ENCODE data around the gene TRPM2.
"Not testable (repeated sequence)": the region's sequence is repeated elsewhere in the genome, so short reads cannot be mapped to it uniquely, and the experiment has no call there.

TRPM2 gene

DNA sequence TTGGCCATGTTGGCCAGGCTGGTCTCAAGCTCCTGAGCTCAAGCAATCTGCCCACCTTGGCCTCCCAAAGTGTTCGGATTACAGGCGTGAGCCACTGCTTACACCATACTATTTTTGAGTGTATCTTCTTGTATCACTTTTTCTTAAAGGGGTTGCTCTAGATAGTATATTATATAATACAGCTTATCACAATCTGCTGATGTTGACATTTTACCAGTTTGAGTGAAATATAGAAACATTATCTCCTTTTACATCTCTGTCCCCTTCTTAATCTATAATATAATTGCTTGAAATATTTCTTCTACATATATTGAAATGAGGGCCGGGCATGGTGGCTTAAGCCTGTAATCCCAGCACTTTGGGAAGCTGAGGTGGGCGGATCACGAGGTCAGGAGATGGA, 8.5 kb downstream of the TRPM2 start:
- H3K36me3 ChIP-seq (ENCODE audit: insufficient read depth, low read length); H3K9ac ChIP-seq (ENCODE audit: low read depth, low read length); H3K9me3 ChIP-seq (ENCODE audit: insufficient read depth, low read depth, low read length); H3K27ac ChIP-seq (ENCODE audit: low read depth, low read length); H3K4me1 ChIP-seq (ENCODE audit: insufficient read depth, low read length); H3K4me3 ChIP-seq (ENCODE audit: low read length); H3K27me3 ChIP-seq (ENCODE audit: insufficient read depth, low read length): not testable (repeated sequence)
- WGBS: 100% methylated on average over 3 of the region's 5 CpGs

- Histone ChIP-seq H3K36me3 (ENCODE audit: insufficient read depth, low read length) (no peaks in the 10 kb centered on the region), H3K4me3 (ENCODE audit: low read length) (no peak overlapping the region), H3K4me1 (ENCODE audit: insufficient read depth, low read length) (no peaks in the 10 kb centered on the region), H3K9me3 (ENCODE audit: insufficient read depth, low read depth, low read length) (no peaks in the 10 kb centered on the region), H3K27ac (ENCODE audit: low read depth, low read length) (no peak overlapping the region), H3K27me3 (ENCODE audit: insufficient read depth, low read length) (no peaks in the 10 kb centered on the region; the same call in 1 of the 2 replicates), H3K9ac (ENCODE audit: low read depth, low read length) (no peak overlapping the region)
- WGBS: 96% methylated on average over 1 of the region's 1 CpG
These were observed 9.9 kb downstream of the TRPM2 start for GRCh38 chr21:44363278-44363677.

DNA sequence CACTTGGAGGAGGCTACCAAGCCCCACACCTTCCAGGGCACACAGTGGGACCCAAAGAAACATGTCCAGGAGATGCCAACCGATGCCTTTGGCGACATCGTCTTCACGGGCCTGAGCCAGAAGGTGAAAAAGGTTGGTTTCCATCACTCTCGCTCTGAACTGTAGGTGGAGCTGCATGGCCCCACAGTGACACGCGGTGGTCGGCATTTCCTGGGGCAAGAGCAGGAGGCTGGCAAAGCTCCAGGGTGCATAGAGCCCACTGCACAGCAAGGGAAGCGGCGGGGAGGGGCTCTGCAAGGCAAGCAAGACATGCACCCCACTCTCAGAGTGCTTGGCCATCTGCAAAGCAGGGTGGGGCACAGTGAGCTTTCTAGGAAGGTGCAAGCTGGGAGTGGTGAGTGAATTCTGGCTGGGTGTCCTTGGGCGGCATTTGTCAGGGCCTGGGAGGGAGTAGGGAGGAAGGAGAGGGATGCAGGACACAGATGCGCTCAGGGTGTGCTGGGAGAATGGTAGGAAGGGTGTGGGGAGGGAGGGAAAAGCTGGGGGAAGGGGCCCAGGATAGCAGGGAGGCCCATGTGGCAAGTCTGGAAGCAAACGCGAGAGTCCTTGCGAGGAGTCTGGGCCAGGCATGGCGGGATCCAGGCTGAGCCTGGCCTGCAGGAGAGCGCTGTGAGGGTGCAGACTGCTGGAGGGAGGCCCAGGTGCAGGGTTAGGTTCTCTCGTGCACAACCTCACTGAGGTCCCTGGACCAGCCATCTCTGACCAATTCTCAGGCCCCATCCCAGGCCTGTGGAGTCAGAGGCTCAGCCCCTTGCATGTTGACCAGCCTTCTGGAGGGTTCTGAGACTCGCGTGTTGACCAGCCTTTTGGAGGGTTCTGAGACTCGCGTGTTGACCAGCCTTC, 11.0 kb downstream of the TRPM2 start:
- no peak overlapping the region for H3K9ac ChIP-seq (ENCODE audit: low read depth, low read length)
- H3K27ac ChIP-seq (ENCODE audit: low read depth, low read length): no peak overlapping the region
- H3K36me3 ChIP-seq (ENCODE audit: insufficient read depth, low read length): no peaks in the 10 kb centered on the region
- WGBS: 84% methylated on average over 22 of the region's 22 CpGs
- H3K27me3 ChIP-seq (ENCODE audit: insufficient read depth, low read length): peaks cover 8% of the 10 kb centered on the region
- H3K9me3 ChIP-seq (ENCODE audit: insufficient read depth, low read depth, low read length): no peaks in the 10 kb centered on the region
- no peak overlapping the region for H3K4me3 ChIP-seq (ENCODE audit: low read length)
- no peaks in the 10 kb centered on the region for H3K4me1 ChIP-seq (ENCODE audit: insufficient read depth, low read length)

- H3K27me3 ChIP-seq (ENCODE audit: insufficient read depth, low read length): peaks cover 15% of the 10 kb centered on the region
- no peaks in the 10 kb centered on the region for H3K9me3 ChIP-seq (ENCODE audit: insufficient read depth, low read depth, low read length)
- H3K27ac ChIP-seq (ENCODE audit: low read depth, low read length): no peak overlapping the region
- no peak overlapping the region for H3K4me3 ChIP-seq (ENCODE audit: low read length)
- no peak overlapping the region for H3K9ac ChIP-seq (ENCODE audit: low read depth, low read length)
- H3K36me3 ChIP-seq (ENCODE audit: insufficient read depth, low read length): no peaks in the 10 kb centered on the region
- no peaks in the 10 kb centered on the region for H3K4me1 ChIP-seq (ENCODE audit: insufficient read depth, low read length)
- 90% methylated on average over 18 of the region's 18 CpGs for WGBS
These were observed 12.0 kb downstream of the TRPM2 start for GRCh38 chr21:44365251-44365966.

DNA sequence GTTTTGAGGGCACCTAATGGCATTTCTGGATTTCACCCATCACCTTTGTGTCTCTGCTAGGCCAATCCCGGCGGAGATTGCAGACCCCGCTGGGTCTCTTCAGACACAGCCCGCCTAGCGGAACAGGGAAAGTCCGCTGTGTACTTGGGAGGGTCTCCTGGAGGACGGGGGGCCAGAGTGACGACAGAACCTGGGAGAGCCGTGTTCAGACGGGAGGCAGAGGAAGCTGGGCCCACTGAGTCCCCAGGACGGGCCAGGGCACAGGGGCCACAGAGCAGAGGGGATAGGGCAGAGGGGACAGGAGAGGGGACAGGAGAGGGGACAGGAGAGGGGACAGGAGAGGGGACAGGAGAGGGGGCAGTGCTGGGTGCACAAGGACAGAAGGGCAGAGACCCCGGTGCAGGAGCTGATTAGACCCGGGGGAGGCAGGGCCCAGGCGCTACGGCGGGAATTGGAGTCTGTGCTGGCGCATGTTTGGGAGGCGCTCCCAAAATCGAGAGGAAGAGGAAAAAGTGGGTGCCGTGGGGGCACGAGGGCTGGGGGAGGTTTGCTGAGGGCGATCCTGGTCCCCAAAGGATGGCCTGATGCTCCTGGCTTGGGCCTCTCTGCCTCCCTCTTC, 12.7 kb downstream of the TRPM2 start:
- Histone ChIP-seq H3K36me3 (ENCODE audit: insufficient read depth, low read length) (no peaks in the 10 kb centered on the region), H3K9me3 (ENCODE audit: insufficient read depth, low read depth, low read length) (no peaks in the 10 kb centered on the region), H3K9ac (ENCODE audit: low read depth, low read length) (no peak overlapping the region), H3K27me3 (ENCODE audit: insufficient read depth, low read length) (peaks cover 20% of the 10 kb centered on the region), H3K4me1 (ENCODE audit: insufficient read depth, low read length) (no peaks in the 10 kb centered on the region), H3K4me3 (ENCODE audit: low read length) (no peak overlapping the region), H3K27ac (ENCODE audit: low read depth, low read length) (no peak overlapping the region)
- 95% methylated on average over 22 of the region's 22 CpGs for WGBS

DNA sequence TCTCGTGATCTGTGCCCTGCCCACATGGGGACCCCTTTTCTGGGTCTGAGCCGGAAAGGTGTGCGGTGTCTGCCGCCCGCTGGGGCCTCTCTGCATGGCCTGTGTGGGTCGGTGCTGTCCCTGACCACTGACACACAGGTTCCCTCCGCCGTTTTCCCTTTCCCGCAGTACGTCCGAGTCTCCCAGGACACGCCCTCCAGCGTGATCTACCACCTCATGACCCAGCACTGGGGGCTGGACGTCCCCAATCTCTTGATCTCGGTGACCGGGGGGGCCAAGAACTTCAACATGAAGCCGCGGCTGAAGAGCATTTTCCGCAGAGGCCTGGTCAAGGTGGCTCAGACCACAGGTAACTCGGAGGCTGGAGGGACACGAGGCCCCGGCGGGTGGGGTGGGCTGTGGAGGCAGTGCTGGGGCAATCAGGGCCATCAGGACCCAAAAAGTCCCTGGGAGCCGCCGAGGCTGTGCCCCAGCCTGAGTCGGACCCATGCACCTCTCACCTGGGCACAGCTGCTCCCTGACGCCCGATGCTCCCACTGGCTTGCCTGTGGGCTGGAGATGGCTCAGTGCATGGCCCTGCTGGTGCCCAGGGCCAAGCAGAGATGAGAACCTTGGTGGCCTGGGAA, 13.3 kb downstream of the TRPM2 start:
- no peaks in the 10 kb centered on the region for H3K36me3 ChIP-seq (ENCODE audit: insufficient read depth, low read length)

DNA sequence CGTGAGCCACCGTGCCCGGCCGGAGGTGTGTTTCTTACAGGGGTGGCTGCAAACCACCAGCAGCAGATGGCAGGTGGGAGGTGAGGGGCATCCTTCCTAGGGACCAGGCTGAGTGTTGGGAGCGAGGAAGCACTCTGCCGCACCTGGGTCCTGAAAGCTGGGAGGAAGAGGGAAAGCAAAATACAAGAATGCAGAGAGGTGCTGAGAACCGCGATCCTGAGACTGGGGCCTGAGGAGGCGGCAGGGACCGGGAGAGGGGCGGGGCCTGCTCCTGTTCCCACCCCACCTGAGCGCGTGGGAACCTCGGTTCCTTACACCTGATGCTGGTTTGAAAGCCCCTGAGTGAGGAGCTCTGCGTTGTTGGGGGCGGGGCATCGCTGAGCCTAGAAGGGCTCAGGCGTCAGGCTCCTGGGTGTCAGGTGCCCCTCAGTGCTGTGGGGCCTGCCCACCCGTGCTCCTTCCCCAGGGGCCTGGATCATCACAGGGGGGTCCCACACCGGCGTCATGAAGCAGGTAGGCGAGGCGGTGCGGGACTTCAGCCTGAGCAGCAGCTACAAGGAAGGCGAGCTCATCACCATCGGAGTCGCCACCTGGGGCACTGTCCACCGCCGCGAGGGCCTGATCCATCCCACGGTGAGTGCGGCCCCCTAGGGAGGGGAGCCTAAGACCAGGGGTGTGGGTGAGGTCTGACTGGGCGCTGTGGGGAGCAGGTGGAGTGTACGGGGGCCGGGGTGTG, 15.5 kb downstream of the TRPM2 start:
- 44% methylated on average over 35 of the region's 35 CpGs for WGBS
- H3K36me3 ChIP-seq (ENCODE audit: insufficient read depth, low read length): no peaks in the 10 kb centered on the region
- H3K9ac ChIP-seq (ENCODE audit: low read depth, low read length): no peak overlapping the region
- peak overlapping the region; percentile 32; the same call in 1 of the 2 replicates for H3K4me3 ChIP-seq (ENCODE audit: low read length)
- peaks cover 20% of the 10 kb centered on the region for H3K27me3 ChIP-seq (ENCODE audit: insufficient read depth, low read length)
- peaks cover 4% of the 10 kb centered on the region; the same call in 1 of the 2 replicates for H3K9me3 ChIP-seq (ENCODE audit: insufficient read depth, low read depth, low read length)
- H3K4me1 ChIP-seq (ENCODE audit: insufficient read depth, low read length): no peaks in the 10 kb centered on the region
- H3K27ac ChIP-seq (ENCODE audit: low read depth, low read length): no peak overlapping the region

More for the DNA sequence above, 13.3 kb downstream of the TRPM2 start:
- WGBS: 93% methylated on average over 28 of the region's 28 CpGs
- Histone ChIP-seq H3K9ac (ENCODE audit: low read depth, low read length) (no peak overlapping the region), H3K9me3 (ENCODE audit: insufficient read depth, low read depth, low read length) (no peaks in the 10 kb centered on the region), H3K4me3 (ENCODE audit: low read length) (no peak overlapping the region), H3K27me3 (ENCODE audit: insufficient read depth, low read length) (peaks cover 20% of the 10 kb centered on the region), H3K4me1 (ENCODE audit: insufficient read depth, low read length) (no peaks in the 10 kb centered on the region), H3K27ac (ENCODE audit: low read depth, low read length) (no peak overlapping the region)

DNA sequence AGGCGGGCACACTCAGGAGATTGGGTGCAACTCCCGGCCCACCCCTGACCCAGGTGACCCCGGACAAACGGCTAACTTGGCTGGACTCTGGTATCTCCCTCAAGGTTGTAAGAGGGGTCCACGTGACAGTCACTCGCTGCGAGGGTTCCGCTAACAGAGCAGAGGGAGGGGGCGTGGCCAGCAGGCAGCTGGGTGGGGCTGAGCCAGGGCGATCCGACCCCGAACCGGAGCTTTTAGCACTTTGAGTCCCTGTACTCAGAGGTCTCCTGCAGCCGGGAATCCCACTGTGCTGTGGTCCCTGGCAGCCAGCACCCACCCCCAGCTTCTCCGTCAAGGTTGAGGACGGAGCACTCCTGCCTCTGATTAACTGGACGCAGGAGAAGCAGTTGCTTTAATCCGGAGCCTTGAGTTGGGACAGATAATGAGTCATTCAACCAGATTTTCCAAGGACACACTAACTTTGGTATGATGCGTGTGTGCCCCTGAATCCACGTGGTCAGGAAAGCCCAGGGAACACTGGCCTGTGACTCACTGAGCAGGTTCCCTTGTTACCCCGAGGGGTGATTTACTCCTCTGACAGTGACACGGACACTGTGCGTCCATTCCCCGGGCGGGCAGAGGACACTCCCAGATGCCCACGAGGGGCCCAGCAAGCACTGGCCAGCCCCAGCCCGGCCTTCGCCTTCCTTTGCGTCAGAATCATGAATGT, 16.8 kb downstream of the TRPM2 start:
- peak overlapping the region; percentile 33 for H3K4me3 ChIP-seq (ENCODE audit: low read length)
- no peak overlapping the region for H3K27ac ChIP-seq (ENCODE audit: low read depth, low read length)
- peaks cover 20% of the 10 kb centered on the region for H3K27me3 ChIP-seq (ENCODE audit: insufficient read depth, low read length)
- 39% methylated on average over 29 of the region's 29 CpGs for WGBS
- no peak overlapping the region for H3K9ac ChIP-seq (ENCODE audit: low read depth, low read length)
- H3K36me3 ChIP-seq (ENCODE audit: insufficient read depth, low read length): no peaks in the 10 kb centered on the region
- H3K4me1 ChIP-seq (ENCODE audit: insufficient read depth, low read length): no peaks in the 10 kb centered on the region
- H3K9me3 ChIP-seq (ENCODE audit: insufficient read depth, low read depth, low read length): peaks cover 9% of the 10 kb centered on the region; the same call in 1 of the 2 replicates

- WGBS: 94% methylated on average over 31 of the region's 37 CpGs
- Histone ChIP-seq H3K4me1 (ENCODE audit: insufficient read depth, low read length) (no peaks in the 10 kb centered on the region), H3K27ac (ENCODE audit: low read depth, low read length) (no peak overlapping the region), H3K9ac (ENCODE audit: low read depth, low read length) (no peak overlapping the region), H3K9me3 (ENCODE audit: insufficient read depth, low read depth, low read length) (peaks cover 9% of the 10 kb centered on the region; the same call in 1 of the 2 replicates), H3K36me3 (ENCODE audit: insufficient read depth, low read length) (no peaks in the 10 kb centered on the region), H3K4me3 (ENCODE audit: low read length) (no peak overlapping the region), H3K27me3 (ENCODE audit: insufficient read depth, low read length) (peaks cover 20% of the 10 kb centered on the region)
These were observed 17.5 kb downstream of the TRPM2 start for GRCh38 chr21:44370786-44371410.

DNA sequence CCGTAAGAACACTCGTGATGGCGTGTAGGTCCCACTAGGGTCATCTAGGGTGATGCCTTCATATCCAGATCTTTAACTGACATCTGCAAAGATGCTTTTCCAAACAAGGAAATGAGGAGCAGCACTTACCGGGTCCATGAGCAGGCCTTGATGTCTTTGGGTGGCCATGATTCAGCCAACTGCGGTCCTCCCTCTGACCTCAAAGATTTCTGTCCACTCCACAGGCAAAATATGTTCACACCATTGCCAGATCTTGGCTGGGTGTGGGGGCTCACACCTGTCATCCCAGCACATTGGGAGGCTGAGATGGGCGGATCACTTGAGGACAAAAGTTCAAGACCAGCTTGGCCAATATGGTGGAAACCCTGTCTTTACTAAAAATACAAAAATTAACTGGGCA, 18.2 kb downstream of the TRPM2 start:
- H3K9me3 ChIP-seq (ENCODE audit: insufficient read depth, low read depth, low read length): peaks cover 9% of the 10 kb centered on the region; the same call in 1 of the 2 replicates
- H3K27ac ChIP-seq (ENCODE audit: low read depth, low read length): no peak overlapping the region
- H3K4me1 ChIP-seq (ENCODE audit: insufficient read depth, low read length): no peaks in the 10 kb centered on the region
- H3K36me3 ChIP-seq (ENCODE audit: insufficient read depth, low read length): no peaks in the 10 kb centered on the region
- peaks cover 20% of the 10 kb centered on the region for H3K27me3 ChIP-seq (ENCODE audit: insufficient read depth, low read length)
- WGBS: 91% methylated on average over 6 of the region's 6 CpGs
- no peak overlapping the region for H3K4me3 ChIP-seq (ENCODE audit: low read length)
- H3K9ac ChIP-seq (ENCODE audit: low read depth, low read length): no peak overlapping the region
